H4 (cell line): Measurements from ENCODE around the gene ZNF648. TPM values are rescaled to one million over a fixed set of nuclear protein-coding genes. Genes with fewer than 3 reads are reported as not detected.
"Not testable (repeated sequence)": the region's sequence is repeated elsewhere in the genome, so short reads cannot be mapped to it uniquely, and the experiment has no call there.

Source experiments
- DNase-seq: peaks from one replicate; pipeline ENCODE4 v3.0.0-alpha.2; 2015; ENCODE audit warnings: low spot score
- total RNA-seq: library from RNA; depleted of rRNA; stranded (reverse); fragments of >200 nt; shearing (Covaris generic); gene quantifications from 2 replicates; pipeline ENCODE4 v1.2.3, GENCODE V29; 2014

Gene ZNF648
- total RNA-seq, 1 experiment from 2014 or later: 0.06 TPM

GRCh38 chr1:182071924-182072323 lies 10.4 kb upstream of the ZNF648 start:
- DNase-seq: no peak

GRCh38 chr1:182069028-182069466 lies 7.5 kb upstream of the ZNF648 start:
- peak; percentile 52 for DNase-seq

GRCh38 chr1:182066934-182067333 lies 5.4 kb upstream of the ZNF648 start:
- no peak for DNase-seq

- DNase-seq: no peak
These were observed 3.8 kb upstream of the ZNF648 start for GRCh38 chr1:182065126-182065845.

GRCh38 chr1:182064611-182065010 lies 3.1 kb upstream of the ZNF648 start:
- DNase-seq: no peak

- DNase-seq: no peak
These were observed 711 bp upstream of the ZNF648 start for GRCh38 chr1:182062223-182062622.

GRCh38 chr1:182060877-182061276 lies 635 bp downstream of the ZNF648 start:
- DNase-seq: no peak

GRCh38 chr1:182059936-182060335 lies 1.6 kb downstream of the ZNF648 start:
- no peak for DNase-seq

GRCh38 chr1:182056601-182057366 lies 4.7 kb downstream of the ZNF648 start:
- no peak for DNase-seq

- peak; percentile 29 for DNase-seq
These were observed 6.7 kb downstream of the ZNF648 start for GRCh38 chr1:182054698-182055326.

- no peak for DNase-seq
These were observed 9.2 kb downstream of the ZNF648 start for GRCh38 chr1:182052355-182052754.

GRCh38 chr1:182051938-182052337 lies 9.6 kb downstream of the ZNF648 start:
- DNase-seq: no peak

- DNase-seq: no peak
These were observed 10.7 kb downstream of the ZNF648 start for GRCh38 chr1:182050481-182051448.

- no peak for DNase-seq
These were observed 12.9 kb downstream of the ZNF648 start for GRCh38 chr1:182048562-182048961.

- no peak for DNase-seq
These were observed 14.7 kb downstream of the ZNF648 start for GRCh38 chr1:182046763-182047162.

GRCh38 chr1:182045481-182045880 lies 16.0 kb downstream of the ZNF648 start:
- DNase-seq: not testable (repeated sequence)

- no peak for DNase-seq
These were observed 19.9 kb downstream of the ZNF648 start for GRCh38 chr1:182041615-182042014.

GRCh38 chr1:182038220-182038619 lies 23.3 kb downstream of the ZNF648 start:
- no peak for DNase-seq

- DNase-seq: no peak
These were observed 26.3 kb downstream of the ZNF648 start for GRCh38 chr1:182035097-182035770.

- peak; percentile 28 for DNase-seq
These were observed 29.3 kb downstream of the ZNF648 start for GRCh38 chr1:182032251-182032650.
